Neural crest cell (in vitro differentiated cells): Measurements from ENCODE around the gene GOLGA6L9. TPM values are rescaled to one million over a fixed set of nuclear protein-coding genes. Genes with fewer than 3 reads are reported as not detected.

Experiments used
- total RNA-seq: library from RNA; stranded (reverse); gene quantifications from 2 replicates; pipeline ENCODE4 v1.2.1, GENCODE V29; 2021

The GOLGA6L9 gene
- total RNA-seq, 1 donor from 2014 or later: 6.6 TPM

Other genes with a start within 250 kb of the GOLGA6L9 start
- 28.0 and 28.5 TPM in 2 replicates for gene EFL1, start 167.1 kb upstream of the GOLGA6L9 start, total RNA-seq
- 3.9 TPM in 2 replicates for gene SAXO2, start 167.0 kb upstream of the GOLGA6L9 start, total RNA-seq
- 3.6 and 3.7 TPM in 2 replicates for gene GOLGA6L10, start 80.3 kb upstream of the GOLGA6L9 start, total RNA-seq
- 2,069 and 2,072 TPM in 2 replicates for gene RPS17, start 110.6 kb downstream of the GOLGA6L9 start, total RNA-seq
- 0.72 and 0.84 TPM in 2 replicates for gene CPEB1, start 217.5 kb downstream of the GOLGA6L9 start, total RNA-seq